BLaER1 treated with 17β-estradiol and CSF1 and Interleukin-3, amounts not matched to agents 10 nM and 100 nM (cell line): Measurements from ENCODE around the gene PRPF40B.

ENCODE experiments used
- H3K27ac ChIP-seq, 11 experiments: shearing (Covaris generic); formaldehyde crosslinking; 2 replicates each; pipeline ENCODE4 v1.8.1; 2022
- H3K27me3 ChIP-seq, 11 experiments: shearing (Covaris generic); formaldehyde crosslinking; 2 replicates each; pipeline ENCODE4 v1.8.1; 2022
- H3K36me3 ChIP-seq, 11 experiments: shearing (Covaris generic); formaldehyde crosslinking; 2 replicates each; pipeline ENCODE4 v1.8.1; 2022
- H3K4me1 ChIP-seq, 10 experiments: shearing (Covaris generic); formaldehyde crosslinking; 2 replicates each; pipeline ENCODE4 v1.8.1; 2022
- H3K4me2 ChIP-seq, 11 experiments: shearing (Covaris generic); formaldehyde crosslinking; 2 replicates each; pipeline ENCODE4 v1.8.1; 2022
- H3K4me3 ChIP-seq, 10 experiments: shearing (Covaris generic); formaldehyde crosslinking; 2 replicates each; pipeline ENCODE4 v1.8.1; 2022
- H3K9ac ChIP-seq, 11 experiments: shearing (Covaris generic); formaldehyde crosslinking; 2 replicates each; pipeline ENCODE4 v1.8.1; 2022
- H3K9me3 ChIP-seq, 11 experiments: shearing (Covaris generic); formaldehyde crosslinking; replicated peaks in 1 of 11; 2 replicates each; pipeline ENCODE4 v1.8.1; 2022
- H4K20me1 ChIP-seq, 11 experiments: shearing (Covaris generic); formaldehyde crosslinking; 2 replicates each; pipeline ENCODE4 v1.8.1; 2022
- Cebpa-rat ChIP-seq, 11 experiments: shearing (Covaris generic); IDR thresholded peaks; 2 replicates each; pipeline ENCODE4 v1.8.1; 2022

Gene PRPF40B

DNA sequence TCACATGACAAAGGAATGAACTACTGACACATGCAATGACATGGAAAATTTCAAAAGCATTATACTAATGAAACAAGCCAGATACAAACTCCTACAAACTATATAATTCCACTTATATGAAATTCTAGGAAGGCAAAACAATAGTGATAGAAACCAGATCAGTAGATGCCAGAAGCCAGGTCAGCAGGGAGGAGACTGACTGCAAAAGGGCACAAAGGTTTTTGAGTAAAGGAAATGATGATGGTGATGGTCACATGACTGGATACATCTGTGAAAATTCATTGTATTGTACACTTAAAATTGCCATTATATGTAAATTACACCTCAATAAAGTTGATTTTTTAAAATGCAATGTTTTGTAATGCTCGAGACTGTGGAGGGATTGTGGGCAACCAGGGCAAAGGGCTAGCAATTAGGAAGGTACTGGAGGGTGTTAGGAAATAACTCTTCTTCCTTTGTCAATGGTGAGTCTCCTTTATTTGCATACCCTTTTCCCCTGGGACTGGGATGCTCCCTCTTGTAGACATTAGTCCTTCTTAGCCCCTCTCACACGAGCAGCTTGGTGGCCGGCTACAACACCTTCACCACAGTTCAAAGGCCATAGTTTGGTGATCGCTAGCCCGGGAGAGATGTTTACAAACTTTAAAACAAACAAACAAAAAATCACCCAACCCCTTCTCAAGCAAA is 6.7 kb upstream of the PRPF40B start:
- Histone ChIP-seq H3K36me3 (0 out of 22 replicates have a peak, but pooled peaks cover 0 to 4% (median 0%) of the 10 kb centered on the region in 11 experiments), H3K27me3 (peaks cover 0 to 8% (median 0%) of the 10 kb centered on the region in 11 experiments; a peak in 5 of 22 replicates), H3K4me3 (no peak overlapping the region), H3K9ac (no peak overlapping the region), H3K27ac (peak overlapping the region in 1 of 11 experiments; percentile 12; a peak in 1 of 22 replicates), H3K4me2 (peak overlapping the region in 9 of 11 experiments; percentile 3 to 62 (median 50); a peak in 17 of 22 replicates), H4K20me1 (no peaks in the 10 kb centered on the region), H3K4me1 (peaks cover 7 to 33% (median 24%) of the 10 kb centered on the region in 10 experiments), H3K9me3 (peaks cover 15 to 35% (median 26%) of the 10 kb centered on the region in 11 experiments)
- no peak for TF ChIP-seq Cebpa-rat (IDR thresholded peaks at IDR 0.05)

DNA sequence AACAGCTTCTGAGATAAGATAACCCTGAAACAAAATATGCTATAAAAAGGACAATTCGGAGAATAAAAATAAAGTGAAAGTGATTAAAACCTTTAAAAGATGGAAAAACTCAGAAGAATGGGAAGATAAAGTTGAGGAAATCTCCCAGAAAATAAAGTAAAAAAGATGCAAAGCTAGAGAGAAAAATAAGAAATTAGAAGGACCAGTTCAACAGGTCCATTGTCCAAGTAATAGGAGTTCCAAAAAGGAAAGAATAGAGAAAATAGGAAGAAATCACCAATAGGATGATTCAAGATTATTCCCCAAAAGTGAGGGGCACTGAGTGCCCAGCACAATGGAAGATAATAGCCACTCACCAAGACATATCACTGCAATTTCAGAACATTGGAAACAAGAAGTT is 4.8 kb upstream of the PRPF40B start:
- no peak for TF ChIP-seq Cebpa-rat (IDR thresholded peaks at IDR 0.05)
- H3K36me3 ChIP-seq = 0 out of 22 replicates have a peak, but pooled peaks cover 0 to 4% (median 0%) of the 10 kb centered on the region in 11 experiments
- H3K9ac ChIP-seq = no peak overlapping the region
- no peak overlapping the region for H3K4me2 ChIP-seq
- peaks cover 15 to 26% (median 23%) of the 10 kb centered on the region in 11 experiments for H3K9me3 ChIP-seq
- H3K27ac ChIP-seq = no peak overlapping the region
- peaks cover 0 to 9% (median 0%) of the 10 kb centered on the region in 11 experiments; a peak in 5 of 22 replicates for H3K27me3 ChIP-seq
- H3K4me1 ChIP-seq = peaks cover 16 to 47% (median 36%) of the 10 kb centered on the region in 10 experiments
- H4K20me1 ChIP-seq = no peaks in the 10 kb centered on the region
- no peak overlapping the region for H3K4me3 ChIP-seq

DNA sequence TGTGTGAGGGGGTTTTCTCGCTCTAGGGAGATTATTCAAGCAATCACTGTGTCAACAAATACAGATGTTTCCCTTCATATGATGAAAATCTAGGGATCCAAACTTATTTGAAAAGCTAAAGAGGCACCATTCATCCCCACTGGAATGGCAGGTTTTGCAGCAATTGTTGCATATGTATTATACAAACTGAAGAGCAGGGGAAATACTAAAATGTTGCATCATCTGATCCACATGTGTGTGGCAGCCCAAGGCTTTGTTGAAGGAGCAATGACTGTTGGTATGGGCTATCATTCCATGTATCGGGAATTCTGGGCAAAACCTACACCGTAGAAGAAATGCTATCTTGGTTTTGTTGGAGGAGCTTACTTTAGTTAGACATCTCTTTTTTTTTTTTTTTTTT is 4.1 kb upstream of the PRPF40B start:
- H3K4me2 ChIP-seq = no peak overlapping the region
- no peaks in the 10 kb centered on the region for H4K20me1 ChIP-seq
- H3K9me3 ChIP-seq = peaks cover 14 to 19% (median 17%) of the 10 kb centered on the region in 11 experiments
- peaks cover 0 to 9% (median 0%) of the 10 kb centered on the region in 11 experiments; a peak in 5 of 22 replicates for H3K27me3 ChIP-seq
- peak in 1 of 11 experiments; percentile 38; a peak in 1 of 22 replicates for TF ChIP-seq Cebpa-rat (IDR thresholded peaks at IDR 0.05)
- no peak overlapping the region for H3K27ac ChIP-seq
- H3K4me1 ChIP-seq = peaks cover 16 to 52% (median 42%) of the 10 kb centered on the region in 10 experiments
- H3K36me3 ChIP-seq = 0 out of 22 replicates have a peak, but pooled peaks cover 0 to 4% (median 0%) of the 10 kb centered on the region in 11 experiments
- H3K4me3 ChIP-seq = no peak overlapping the region
- no peak overlapping the region for H3K9ac ChIP-seq

DNA sequence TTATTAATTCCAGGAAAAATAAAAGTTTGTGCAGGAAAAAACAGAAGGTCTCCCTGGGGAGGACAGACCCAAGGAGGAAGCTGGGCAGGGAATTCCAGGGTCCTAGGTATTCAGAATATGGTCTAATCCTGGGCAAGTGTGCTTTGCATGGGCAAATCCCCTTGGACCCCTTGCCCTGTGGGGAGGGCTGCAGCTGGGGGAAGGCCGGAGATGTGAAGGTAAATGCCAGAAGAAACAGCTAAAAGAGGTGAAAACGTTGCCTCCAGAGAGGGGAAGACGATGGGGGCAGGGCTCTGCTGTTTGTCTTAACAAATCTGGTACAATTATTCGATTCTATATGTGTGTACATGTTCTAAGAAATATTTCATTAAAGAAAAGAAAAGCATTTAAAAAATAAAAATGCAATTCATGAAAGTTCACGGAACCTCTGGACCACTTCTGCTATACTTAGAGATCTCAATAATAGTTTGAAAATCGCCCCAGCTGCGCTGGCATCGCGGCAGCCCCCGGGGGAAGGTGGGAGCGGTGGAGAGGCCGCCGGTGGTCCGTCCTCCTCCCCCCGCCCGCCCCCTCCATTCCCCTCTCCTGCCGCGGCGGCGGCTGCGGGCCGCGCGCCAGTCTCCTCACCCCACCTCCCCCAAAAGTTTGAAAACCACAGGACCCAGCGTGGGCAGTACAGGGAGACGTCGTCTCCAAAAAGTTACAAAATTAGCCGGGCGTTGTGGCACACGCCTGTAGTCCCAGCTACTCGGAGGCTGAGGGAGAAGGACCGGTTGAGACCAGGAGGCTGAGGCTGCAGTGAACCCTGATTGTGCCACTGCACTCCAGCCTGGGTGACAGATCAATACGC is 1.5 kb upstream of the PRPF40B start:
- Histone ChIP-seq H3K27me3 (peaks cover 0 to 9% (median 0%) of the 10 kb centered on the region in 11 experiments; a peak in 5 of 22 replicates), H3K4me3 (peak overlapping the region; percentile 47 to 70 (median 63)), H3K4me2 (peak overlapping the region; percentile 88 to 100 (median 99)), H3K27ac (peak overlapping the region in 9 of 11 experiments; percentile 31 to 75 (median 67); a peak in 13 of 22 replicates), H3K9me3 (no peaks in the 10 kb centered on the region), H4K20me1 (no peaks in the 10 kb centered on the region), H3K36me3 (no peaks in the 10 kb centered on the region), H3K4me1 (peaks cover 16 to 59% (median 44%) of the 10 kb centered on the region in 10 experiments), H3K9ac (peak overlapping the region; percentile 38 to 78 (median 73); a peak in 21 of 22 replicates)
- no peak for TF ChIP-seq Cebpa-rat (IDR thresholded peaks at IDR 0.05)

DNA sequence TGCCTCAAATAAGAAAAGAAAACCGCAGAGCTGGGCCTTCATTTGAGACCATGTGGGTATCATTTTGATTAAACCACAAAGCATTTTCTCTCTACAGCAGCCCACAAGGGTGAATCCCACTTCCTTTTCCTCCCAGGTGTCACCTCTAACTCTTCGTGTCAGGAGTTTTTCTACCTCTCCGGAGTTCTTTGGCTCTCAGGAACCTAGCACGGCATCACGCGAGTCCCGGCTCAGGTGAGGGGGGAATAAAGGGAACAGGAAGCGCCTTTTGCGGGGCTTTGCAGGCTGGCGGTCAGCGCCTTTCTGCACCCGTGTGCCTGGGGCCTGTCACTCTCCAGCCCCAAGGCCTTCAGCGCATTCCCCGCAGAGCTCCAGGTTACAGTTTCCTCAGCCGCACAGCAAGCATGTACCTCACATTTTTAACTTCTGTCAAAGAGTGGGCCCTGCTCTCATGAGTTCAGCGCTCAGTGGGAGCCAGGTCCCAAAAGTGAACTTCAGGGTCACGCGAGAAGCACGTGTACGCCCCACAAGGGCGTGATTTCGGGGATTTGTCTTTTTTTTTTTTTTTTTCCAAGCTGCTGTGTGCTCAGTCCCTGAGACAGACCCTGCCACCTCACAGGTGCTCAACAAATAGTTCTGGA is 740 bp upstream of the PRPF40B start:
- Histone ChIP-seq H3K4me1 (peaks cover 16 to 54% (median 40%) of the 10 kb centered on the region in 10 experiments), H3K27me3 (peaks cover 0 to 9% (median 0%) of the 10 kb centered on the region in 11 experiments; a peak in 5 of 22 replicates), H3K36me3 (no peaks in the 10 kb centered on the region), H3K9ac (peak overlapping the region; percentile 38 to 78 (median 73)), H3K9me3 (no peaks in the 10 kb centered on the region), H3K4me3 (peak overlapping the region; percentile 47 to 70 (median 63)), H3K4me2 (peak overlapping the region; percentile 88 to 100 (median 99)), H3K27ac (peak overlapping the region; percentile 27 to 75 (median 66); a peak in 21 of 22 replicates), H4K20me1 (no peaks in the 10 kb centered on the region)
- TF ChIP-seq Cebpa-rat (IDR thresholded peaks at IDR 0.05) = no peak

DNA sequence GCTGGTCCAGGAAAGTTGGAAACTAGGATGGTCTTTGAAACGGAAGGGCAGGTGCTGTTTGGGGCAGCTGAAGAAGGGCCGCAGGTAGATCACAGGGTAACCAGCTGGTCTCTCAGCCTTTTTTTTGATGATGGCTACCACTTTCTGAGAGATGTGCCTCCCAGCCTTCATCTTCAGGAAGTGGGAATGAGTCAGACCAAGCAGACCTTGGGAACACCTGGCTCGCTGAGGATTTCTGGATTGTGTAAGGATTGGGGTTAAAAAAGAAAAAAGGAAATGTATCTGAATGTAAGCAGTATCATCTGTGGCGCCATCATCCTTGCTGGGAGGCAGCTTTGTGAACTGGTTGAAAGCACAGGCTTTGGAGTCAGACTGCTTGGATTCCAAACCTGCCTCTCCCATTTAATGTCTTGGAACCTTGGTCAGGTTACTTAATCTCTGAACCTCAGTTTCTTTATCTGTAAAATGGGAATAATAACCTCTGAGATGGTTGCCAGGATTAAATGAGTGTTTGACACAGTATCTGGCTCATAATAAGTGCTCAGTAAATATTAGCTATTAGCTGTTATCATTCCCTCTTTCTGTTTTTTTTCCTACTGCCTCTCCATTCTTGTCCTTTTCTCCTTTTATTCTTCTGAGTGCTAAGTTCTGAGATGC is 1.7 kb downstream of the PRPF40B start:
- peaks cover 0 to 9% (median 0%) of the 10 kb centered on the region in 11 experiments; a peak in 5 of 22 replicates for H3K27me3 ChIP-seq
- TF ChIP-seq Cebpa-rat (IDR thresholded peaks at IDR 0.05) = peak in 2 of 11 experiments; percentile 30; a peak in 1 of 22 replicates
- H4K20me1 ChIP-seq = no peaks in the 10 kb centered on the region
- H3K36me3 ChIP-seq = no peaks in the 10 kb centered on the region
- no peak overlapping the region for H3K9ac ChIP-seq
- no peak overlapping the region for H3K4me3 ChIP-seq
- H3K9me3 ChIP-seq = no peaks in the 10 kb centered on the region
- H3K4me2 ChIP-seq = peak overlapping the region in 9 of 11 experiments; percentile 31 to 78 (median 62); a peak in 15 of 22 replicates
- peak overlapping the region in 4 of 11 experiments; percentile 10 to 49 (median 32); a peak in 6 of 22 replicates for H3K27ac ChIP-seq
- H3K4me1 ChIP-seq = peaks cover 25 to 57% (median 42%) of the 10 kb centered on the region in 10 experiments

DNA sequence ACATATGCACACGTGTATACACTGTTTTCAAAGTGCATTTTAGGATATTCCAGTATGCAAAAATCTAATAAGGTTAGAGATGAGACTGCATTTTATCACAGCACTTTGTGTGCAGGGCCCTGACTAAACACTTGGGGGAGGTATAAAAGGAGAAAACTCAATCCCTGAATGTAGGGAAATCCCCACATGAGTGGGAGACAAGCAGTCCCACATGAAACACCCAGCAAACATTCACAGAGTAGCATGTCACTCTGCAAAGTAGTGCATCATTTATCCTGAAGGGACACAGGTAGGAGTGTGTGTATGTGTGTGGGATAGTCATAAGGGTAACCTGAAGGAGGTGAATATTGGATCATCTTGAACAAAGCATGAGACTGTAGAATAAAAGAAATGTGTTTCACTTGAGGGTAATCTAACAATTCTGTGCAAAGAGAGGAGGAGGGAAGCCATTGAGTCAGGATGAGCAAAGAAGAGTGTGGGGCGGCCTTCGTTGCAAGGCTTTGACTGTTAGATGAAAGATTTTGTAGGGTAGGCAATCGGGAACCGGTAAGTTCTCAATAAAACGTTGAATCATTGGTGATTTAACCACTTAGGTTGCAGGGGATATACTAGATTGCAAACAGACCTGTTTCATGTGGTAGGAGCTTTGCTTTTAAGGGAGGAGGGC is 2.9 kb downstream of the PRPF40B start:
- no peaks in the 10 kb centered on the region; a peak in 1 of 22 replicates for H4K20me1 ChIP-seq
- H3K4me3 ChIP-seq = no peak overlapping the region
- H3K36me3 ChIP-seq = no peaks in the 10 kb centered on the region
- H3K27me3 ChIP-seq = peaks cover 0 to 4% (median 0%) of the 10 kb centered on the region in 11 experiments; a peak in 5 of 22 replicates
- H3K4me2 ChIP-seq = no peak overlapping the region
- TF ChIP-seq Cebpa-rat (IDR thresholded peaks at IDR 0.05) = no peak
- peak overlapping the region in 2 of 11 experiments; percentile 35 to 49; a peak in 4 of 22 replicates for H3K27ac ChIP-seq
- no peaks in the 10 kb centered on the region for H3K9me3 ChIP-seq
- H3K4me1 ChIP-seq = peaks cover 23 to 44% (median 36%) of the 10 kb centered on the region in 10 experiments
- no peak overlapping the region for H3K9ac ChIP-seq
